Amygdala (tissue), 56 donors: ENCODE results near the gene FANCF.
"Not testable (repeated sequence)": the region's sequence is repeated elsewhere in the genome, so short reads cannot be mapped to it uniquely, and the experiment has no call there.

Source experiments
- DNase-seq, 56 donors: peaks; one replicate each; lab custom pipeline; 2025; lab: John Stamatoyannopoulos, UW

Gene FANCF, protein sequence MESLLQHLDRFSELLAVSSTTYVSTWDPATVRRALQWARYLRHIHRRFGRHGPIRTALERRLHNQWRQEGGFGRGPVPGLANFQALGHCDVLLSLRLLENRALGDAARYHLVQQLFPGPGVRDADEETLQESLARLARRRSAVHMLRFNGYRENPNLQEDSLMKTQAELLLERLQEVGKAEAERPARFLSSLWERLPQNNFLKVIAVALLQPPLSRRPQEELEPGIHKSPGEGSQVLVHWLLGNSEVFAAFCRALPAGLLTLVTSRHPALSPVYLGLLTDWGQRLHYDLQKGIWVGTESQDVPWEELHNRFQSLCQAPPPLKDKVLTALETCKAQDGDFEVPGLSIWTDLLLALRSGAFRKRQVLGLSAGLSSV

DNA sequence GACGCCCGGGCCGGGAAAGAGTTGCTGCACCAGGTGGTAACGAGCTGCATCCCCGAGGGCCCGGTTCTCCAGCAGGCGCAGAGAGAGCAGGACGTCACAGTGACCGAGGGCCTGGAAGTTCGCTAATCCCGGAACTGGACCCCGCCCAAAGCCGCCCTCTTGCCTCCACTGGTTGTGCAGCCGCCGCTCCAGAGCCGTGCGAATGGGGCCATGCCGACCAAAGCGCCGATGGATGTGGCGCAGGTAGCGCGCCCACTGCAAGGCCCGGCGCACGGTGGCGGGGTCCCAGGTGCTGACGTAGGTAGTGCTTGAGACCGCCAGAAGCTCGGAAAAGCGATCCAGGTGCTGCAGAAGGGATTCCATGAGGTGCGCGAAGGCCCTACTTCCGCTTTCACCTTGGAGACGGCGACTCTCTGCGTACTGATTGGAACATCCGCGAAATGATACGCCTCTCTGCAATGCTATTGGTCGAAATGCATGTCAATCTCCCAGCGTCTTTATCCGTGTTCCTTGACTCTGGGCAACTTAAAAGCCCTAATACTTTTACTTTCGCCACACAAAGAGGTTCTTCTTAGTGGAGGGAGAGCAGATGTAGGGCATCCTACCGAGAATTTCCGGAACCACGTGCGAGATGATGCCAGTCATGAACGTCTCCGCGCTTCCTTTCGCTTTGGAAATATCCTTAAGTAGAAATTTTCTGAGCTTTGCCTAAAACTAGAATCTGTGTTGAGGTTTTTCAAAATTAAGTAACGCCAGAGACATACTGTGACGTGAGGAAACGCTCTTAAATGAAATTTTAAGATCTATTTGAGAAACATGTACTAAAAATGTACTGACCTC lies at the start of gene FANCF:
Gene FANCF (minus strand): TSS at position 376 of the 840 bp plus-strand sequence. CDS start 13 bp downstream, at position 363.
- DNase-seq = peak; percentile 58 to 96 (median 87)

DNA sequence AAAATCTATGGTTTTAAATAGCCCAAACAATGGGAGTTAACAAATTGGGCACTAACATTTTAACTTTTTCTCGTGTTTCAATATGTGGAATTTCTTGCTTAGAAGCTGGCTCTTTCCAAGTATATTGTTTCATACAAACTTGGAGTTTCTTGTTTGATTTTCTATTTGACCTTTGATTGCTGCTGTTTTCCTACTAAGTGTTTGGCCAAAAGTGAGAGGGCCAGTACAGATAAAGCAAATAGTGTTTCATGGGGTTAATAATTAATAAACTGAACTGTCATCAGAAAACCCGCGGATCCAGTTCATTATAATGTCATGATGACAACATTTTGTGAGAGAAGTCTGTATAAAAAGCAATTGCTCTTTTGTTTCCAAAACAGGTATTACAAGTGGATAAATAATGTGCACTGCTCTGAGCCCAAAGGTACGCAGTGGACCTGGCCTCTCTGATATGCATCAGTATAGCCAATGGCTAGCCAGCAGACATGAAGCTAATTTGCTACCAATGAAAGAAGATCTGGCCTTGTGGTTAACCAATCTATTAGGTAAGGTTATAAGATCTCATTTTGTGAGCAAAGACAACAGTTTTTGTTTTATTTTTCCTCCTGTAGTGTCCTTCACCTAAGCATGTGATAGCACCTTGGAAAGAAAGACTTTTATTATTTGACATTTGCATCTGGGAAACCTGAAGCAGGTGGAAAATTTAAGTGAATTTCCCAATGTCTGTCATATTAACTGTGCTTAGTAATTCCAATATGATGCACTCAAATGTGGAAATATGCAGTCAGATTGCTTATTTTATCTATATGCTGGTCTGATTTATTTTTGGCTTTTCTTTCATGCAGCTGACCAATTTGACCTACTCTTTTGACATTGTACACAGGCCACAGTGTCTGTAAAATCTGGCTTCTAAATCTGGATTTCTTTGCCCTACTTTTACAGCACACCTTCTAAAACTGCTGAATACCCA lies 49.1 kb upstream of the FANCF start:
- DNase-seq = no peak

DNA sequence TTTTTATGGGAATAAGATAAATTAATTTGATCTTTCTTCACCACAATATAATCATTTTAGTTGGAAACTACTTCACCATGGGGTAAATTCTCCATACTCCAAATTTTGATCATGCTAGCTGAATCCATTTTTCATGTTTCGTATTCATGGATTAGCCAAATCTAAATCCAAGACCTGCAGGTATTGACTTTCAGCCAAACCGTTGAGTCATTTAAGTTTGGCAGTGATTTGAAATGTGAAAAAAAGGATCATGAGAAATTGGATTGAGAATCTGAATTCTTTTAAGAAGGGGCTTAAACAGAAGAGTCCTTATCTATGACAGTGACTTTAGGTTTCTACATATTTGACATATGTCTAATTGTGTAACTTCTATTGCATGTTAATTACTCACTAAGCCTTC lies 46.1 kb upstream of the FANCF start:
- no peak for DNase-seq

DNA sequence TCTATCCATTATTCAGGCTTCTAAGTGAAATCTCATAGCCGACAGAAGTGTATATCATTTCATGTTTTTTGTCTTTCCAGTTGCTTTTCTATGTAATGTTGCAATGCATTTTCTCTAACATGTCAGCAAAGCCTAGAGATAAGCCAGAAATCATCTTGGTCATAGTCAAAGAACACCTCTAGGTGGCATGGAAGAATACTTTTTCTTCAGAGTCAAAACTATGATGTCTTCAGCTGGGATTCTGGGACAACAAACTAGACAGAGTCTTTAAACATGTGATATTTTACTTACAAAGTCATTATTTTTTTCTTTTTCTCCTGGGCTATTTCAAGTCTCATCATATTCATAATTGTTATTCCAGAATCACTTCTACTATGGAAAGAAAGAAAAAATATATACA lies 45.2 kb upstream of the FANCF start:
- no peak for DNase-seq

DNA sequence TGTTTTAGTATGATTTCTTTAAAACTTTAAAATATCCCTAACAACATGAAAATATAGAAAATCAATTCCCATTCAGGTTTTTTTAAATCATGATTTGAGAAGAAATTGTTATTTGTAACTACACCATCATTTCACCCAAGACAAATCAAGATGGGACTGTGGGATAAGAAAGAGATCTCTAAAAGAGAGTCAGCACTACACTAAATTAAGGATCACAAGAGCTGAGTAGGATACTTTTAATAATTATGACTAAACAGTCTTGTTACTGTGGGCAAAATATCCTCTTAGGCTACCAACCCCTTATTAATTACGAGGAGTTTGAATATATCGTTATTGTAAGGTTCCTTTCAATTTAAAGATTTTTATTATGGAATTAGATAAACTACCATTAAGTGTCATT lies 43.7 kb upstream of the FANCF start:
- no peak for DNase-seq

DNA sequence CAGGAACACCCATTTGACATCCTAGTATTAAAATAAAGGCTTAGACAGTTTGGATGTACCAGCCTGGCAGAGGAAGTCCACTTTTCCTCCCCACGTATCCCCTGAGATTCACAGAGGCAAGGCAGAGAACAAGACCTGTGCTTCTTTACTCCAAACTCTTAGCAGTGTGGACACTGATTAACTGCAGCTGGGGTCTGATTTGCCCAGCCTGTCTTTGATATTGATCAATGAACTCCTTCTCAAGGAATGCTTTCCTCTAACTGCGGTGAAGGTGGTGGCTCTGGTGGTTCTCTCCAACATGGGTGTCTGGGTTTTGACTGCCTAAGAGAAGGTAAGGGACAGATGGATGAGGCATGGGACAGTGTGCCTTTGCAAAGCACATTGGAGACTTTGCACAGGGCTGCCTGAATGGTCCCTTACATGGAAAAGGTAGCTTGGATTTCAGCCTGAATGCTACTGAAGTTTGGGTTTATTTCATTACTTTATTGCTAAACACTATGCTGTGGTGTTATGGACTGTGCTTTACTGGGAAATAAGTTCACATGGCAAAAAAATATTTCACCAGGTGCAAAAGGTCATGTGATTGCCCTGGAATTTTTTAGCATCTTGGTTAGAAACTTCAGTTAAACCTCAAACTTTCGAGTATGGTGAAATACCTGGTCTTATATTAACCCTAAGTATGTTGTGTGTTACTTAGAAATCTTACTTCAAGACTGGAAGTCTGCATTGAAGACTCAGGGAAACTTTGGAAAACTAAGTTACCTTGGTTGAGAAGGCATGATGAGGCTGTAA lies 42.6 kb upstream of the FANCF start:
- no peak for DNase-seq

DNA sequence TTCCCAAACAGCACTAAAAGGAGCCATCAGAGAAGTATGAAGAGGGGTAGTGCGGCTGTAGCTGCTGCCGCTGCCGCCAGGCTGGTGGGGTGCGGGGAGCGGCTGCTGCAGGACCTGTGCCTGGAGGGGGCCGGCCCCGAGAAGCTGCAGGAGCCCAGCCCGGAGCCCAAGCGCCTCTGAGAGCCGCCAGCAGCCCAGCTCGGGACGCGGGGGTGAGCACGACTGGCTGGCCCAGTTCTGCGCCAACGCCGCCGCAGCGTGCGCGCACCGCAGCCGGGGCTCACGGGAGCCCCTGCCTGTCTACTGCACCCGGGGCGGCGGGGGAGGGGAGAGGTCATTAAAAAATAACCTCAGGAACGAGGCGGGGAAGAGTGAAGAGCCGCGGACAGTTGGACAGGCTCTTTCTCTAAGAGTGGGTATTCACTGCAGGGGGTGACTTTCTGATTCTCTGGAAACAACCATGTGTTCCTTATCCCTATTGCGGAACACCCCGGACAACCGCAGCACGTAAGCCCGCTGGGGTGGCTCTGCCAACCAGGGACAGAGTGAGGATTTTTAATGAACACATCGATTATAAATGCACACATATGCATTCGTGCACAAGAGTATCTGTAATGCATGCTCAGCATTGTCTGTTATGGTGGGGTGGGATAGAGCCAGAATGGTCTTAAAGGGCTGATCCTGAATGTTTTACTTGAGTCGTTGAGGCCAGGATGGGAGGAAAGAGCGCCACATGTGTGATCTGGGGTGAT lies 41.2 kb upstream of the FANCF start:
- peak in 46 of 56 donors; percentile 4 to 59 (median 26) for DNase-seq

DNA sequence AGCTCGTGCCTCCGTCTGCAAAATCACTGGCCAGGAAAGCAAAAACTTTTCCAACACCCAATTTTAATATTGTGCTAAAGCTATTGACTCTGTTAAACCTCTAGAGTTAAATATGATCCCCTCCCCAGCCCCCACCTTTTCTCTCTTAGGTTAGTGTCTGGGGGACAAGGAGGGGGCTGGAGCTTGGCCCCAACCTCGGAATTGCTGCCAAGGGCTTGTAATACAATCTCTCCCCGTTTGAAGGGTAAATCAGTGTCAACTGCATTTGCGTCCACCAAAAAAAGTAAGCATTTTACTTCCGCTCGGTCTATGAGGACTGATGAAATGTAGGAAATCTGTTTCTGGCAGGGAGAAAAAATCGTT lies 40.7 kb upstream of the FANCF start, which contains the start of gene GAS2:
Gene GAS2 (plus strand): TSS at position 287 of the 363 bp plus-strand sequence. CDS start 8,259 bp downstream, outside the sequence.
- peak in 1 of 56 donors; percentile 37 for DNase-seq

DNA sequence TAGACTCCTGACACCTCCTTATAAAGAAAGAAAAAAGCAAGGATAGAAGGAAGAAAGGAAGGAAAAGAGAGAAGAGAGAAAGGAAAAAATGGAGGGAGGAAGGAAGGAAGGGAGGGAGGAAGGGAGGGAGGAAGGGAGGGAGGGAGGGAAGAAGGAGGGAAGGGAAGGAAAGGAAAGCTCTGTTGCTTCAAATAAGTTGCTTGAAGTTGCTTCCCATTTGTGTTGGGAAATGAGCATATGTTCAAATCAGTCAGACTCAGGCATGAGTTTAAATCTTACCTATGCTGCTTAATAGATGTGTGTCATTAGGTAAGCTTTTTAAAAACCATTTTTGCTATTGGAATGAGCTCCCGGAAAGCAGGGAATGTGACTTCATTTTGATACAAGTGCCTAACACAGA lies 34.2 kb upstream of the FANCF start:
- DNase-seq = no peak

DNA sequence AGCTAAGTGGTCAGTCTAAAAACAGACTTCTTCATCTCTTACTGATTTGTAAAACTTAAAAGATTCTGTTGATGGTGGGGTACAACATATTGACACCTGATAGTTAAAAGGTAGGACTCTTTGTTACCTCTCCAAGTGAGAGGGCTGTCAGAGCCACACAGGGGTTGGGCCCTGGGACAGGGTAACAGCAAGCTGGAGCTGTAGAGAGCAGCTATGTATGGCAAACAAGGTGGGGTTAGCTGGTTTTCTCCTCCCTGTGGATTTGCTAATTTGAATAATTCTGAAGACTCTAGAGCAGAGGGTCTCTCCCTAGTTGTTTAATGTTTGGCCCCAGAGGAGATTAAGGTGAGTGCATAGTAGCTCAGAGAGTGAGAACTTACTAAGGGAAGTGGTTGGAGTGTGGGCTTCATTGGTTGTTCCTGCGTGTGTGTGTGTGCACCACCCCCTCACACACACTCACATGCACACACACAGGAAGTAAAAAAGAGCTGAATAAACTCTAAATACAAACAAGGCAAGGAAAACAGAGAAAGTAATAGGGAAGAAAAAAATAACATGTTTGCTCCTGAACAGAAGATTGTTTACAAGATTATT lies 31.6 kb upstream of the FANCF start:
- no peak for DNase-seq

DNA sequence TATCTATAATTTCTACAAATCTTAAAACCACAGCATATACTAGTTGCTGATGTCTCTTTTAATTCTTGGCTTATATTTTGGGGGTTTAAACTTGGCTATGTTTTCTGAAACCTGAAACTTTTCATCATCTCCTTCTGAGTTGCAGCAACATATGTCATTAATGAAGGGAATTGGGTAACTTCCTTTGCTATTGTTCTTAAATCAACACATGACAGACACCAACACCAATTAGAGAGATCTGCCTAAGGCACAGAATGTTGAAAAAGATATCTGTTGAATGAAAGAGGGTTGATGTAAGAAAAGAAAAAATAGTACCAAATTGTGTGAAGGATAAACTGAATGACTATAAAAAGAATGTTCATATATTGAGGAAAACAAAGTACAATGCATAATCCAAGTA lies 30.5 kb upstream of the FANCF start:
- DNase-seq = no peak

DNA sequence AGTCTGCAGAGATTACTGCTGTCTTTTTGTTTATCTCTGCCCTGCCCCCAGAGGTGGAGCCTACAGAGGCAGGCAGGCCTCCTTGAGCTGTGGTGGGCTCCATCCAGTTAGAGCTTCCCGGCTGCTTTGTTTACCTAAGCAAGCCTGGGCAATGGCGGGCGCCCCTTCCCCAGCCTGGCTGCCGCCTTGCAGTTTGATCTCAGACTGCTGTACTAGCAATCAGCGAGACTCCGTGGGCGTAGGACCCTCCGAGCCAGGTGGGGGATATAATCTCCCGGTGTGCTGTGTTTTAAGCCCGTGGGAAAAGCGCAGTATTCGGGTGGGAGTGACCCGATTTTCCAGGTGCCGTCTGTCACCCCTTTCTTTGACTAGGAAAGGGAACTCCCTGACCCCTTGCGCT lies 26.7 kb upstream of the FANCF start:
- not testable (repeated sequence) for DNase-seq

DNA sequence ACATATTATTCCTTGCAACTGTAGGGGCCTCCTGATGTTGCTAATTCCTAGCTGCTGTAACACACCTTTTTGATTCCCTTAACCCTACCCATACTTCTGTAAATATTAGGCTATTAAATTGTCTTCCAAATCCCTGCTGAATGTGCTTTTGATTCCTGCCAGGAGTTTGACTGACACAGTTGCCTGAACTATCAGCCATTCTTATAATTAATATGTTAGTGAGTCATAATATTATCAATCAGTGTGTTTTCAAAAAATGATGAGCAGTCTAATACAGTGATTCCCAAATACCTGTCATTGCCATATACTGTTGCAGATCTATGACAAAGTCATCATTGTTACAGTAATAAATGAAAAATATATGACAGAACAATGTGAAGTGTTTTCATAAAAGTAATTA lies 15.9 kb upstream of the FANCF start:
- no peak for DNase-seq

DNA sequence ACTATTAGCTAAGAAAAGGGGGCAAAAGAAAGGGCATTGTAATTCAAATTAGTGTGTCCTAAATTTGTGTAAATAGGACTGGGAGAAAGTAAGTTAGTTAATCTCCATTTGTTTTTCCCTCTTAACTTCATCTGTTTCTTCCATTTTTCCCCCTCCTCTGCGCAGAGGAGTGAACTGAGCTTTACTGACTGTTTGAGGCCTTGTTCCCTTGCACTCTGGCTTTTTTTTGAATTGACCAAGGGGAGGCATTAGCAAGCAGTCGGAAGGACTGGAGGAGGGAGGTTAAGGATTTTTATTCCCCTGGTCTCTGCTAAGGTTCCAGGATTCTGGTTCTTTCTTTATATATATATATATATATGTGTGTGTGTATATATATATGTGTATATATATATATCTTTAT lies 15.2 kb upstream of the FANCF start:
- DNase-seq = no peak

DNA sequence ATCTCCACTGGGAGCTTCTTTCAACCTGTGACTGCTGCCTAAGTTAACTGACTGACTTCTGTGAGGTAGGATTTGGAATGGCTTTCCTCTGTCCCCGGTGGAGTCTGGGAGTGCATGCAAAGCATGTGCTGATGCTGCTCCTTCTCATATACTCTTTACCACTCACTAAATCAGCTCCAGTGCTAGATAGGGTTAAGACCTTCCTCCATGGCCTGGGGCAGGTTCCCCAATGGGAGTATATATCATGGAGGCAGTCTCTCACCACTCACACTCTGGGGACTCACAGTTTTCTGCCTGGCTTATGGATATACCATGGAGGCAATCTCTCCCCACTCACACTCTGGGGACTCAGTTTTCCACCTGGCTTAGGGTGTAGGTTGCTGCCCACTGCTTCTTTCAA lies 10.1 kb upstream of the FANCF start:
- no peak for DNase-seq

DNA sequence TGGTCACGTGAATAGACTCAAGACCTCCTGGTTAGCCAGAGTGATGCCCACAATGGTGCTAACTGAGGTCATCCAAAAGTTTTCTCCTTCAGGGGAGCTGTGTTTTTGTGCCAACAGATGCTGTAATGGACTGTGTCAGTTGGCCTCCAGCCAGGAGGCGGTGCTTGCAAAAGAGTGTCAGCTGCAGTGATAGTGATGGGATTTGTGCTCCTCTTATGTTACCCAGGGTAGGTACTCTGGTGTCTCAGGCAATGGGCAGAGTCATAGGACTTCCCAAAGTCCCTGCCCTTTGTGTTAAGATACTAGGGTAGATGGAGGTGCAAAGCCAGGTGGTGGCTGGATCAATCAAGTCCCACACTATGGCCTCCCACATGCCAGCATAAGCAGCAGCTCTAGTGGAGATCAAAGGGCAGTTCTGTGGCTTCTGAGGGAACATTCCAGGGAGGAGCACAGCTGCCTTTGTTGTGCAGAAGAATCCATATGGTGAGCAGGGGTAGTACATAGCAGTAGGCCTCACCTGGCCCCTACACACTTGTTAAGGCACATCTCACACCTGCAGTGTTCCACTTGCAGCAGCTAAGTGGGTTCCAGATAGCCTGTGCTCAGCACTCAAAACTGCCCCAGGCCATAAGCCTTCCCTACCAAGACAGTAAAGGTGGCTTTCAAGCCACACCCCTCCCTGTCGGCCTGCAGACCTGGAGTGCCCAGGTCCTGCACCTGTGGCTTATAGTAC lies 9.4 kb upstream of the FANCF start:
- peak in 3 of 56 donors; percentile 1 to 60 (median 2) for DNase-seq

DNA sequence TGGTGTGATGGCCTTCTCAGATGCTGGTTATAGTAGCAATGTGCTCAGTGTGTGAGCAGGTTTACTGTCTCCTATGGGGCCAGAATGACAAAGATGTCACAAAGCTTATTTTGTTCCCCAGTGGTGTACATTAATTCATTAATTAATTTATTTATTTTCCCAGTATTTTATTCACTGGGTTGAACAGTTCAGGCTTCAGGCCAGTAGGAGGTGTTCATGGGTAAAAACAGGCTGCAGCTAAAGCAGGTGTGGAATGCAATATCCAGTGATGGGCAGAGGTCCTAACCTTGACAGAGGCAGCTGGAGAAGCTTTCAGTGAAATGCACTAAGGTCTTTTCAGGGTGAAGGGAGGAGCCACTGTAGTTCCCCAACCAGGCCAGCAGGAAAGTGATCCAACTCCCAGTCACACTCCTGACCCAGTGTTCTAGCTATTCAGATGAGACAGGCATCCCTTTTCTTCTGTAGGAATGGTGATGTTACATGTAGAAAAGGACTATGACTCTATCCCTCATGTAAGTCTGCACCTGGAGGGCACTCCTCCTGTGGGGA lies 7.8 kb upstream of the FANCF start:
- no peak for DNase-seq

DNA sequence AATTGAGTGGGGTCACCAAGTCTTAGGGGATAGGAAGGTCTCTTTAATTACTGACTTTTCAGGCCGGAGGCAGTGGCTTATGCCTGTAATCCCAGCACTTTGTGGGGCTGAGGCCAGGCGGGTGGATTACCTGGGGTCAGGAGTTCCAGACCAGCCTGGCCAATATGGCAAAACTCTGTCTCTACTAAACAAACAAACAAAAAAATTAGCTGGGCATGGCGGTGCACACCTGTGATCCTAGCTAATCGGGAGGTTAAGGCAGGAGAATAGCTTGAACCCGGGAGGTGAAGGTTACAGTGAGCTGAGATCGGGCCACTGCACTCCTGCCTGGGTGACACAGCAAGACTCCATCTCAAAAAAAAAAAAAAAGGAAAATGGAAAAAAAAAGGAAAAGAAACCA lies 1.8 kb upstream of the FANCF start:
- DNase-seq = no peak
